Choroid plexus epithelial cell (primary cell): ENCODE data around the gene HOXD3.

Experiments
- DNase-seq: peaks from one replicate; pipeline ENCODE4 v3.0.0-alpha.2; 2010; ENCODE audit warnings: low read depth
- H3K4me3 ChIP-seq: 2 replicates; pipeline ENCODE4 v1.5.1; 2011; ENCODE audit warnings: low read depth, mild to moderate bottlenecking, control low read depth, low read length, moderate library complexity
- TF ChIP-seq, protein P1 (sequence below): conservative IDR thresholded peaks from 2 replicates; pipeline ENCODE4 v1.5.1; 2011; ENCODE audit warnings: low read depth, mild to moderate bottlenecking, control low read depth, inconsistent platforms, low read length, moderate library complexity

The HOXD3 gene

DNA sequence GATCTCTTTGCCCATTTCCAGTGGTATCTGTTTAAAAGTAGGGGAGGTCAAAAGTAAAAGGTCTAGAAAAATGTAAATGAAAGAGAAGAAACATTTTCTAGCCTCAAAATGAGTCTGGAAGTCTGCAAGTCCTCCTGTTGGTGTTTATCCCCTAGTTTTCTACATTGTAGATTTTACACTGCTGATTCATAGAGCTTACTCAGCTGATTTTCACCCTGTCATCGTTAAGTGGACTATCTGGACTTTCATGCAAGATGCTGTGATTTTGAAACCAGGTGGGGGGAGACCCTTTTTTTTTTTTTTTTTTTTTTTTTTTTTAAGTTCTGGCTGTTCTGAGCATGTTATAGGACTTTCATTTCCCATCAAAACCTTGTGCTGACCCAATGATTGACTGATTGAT, 10.3 kb downstream of the HOXD3 start:
- no peak overlapping the region for H3K4me3 ChIP-seq
- no peak for DNase-seq
- TF ChIP-seq, protein P1, sequence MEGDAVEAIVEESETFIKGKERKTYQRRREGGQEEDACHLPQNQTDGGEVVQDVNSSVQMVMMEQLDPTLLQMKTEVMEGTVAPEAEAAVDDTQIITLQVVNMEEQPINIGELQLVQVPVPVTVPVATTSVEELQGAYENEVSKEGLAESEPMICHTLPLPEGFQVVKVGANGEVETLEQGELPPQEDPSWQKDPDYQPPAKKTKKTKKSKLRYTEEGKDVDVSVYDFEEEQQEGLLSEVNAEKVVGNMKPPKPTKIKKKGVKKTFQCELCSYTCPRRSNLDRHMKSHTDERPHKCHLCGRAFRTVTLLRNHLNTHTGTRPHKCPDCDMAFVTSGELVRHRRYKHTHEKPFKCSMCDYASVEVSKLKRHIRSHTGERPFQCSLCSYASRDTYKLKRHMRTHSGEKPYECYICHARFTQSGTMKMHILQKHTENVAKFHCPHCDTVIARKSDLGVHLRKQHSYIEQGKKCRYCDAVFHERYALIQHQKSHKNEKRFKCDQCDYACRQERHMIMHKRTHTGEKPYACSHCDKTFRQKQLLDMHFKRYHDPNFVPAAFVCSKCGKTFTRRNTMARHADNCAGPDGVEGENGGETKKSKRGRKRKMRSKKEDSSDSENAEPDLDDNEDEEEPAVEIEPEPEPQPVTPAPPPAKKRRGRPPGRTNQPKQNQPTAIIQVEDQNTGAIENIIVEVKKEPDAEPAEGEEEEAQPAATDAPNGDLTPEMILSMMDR: no peak

DNA sequence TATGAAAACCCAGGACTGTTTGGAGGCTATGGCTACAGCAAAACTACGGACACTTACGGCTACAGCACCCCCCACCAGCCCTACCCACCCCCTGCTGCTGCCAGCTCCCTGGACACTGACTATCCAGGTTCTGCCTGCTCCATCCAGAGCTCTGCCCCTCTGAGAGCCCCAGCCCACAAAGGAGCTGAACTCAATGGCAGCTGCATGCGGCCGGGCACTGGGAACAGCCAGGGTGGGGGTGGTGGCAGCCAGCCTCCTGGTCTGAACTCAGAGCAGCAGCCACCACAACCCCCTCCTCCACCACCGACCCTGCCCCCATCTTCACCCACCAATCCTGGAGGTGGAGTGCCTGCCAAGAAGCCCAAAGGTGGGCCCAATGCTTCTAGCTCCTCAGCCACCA, 12.1 kb downstream of the HOXD3 start:
- no peak for DNase-seq
- H3K4me3 ChIP-seq: no peak overlapping the region
- TF ChIP-seq, protein P1: no peak

DNA sequence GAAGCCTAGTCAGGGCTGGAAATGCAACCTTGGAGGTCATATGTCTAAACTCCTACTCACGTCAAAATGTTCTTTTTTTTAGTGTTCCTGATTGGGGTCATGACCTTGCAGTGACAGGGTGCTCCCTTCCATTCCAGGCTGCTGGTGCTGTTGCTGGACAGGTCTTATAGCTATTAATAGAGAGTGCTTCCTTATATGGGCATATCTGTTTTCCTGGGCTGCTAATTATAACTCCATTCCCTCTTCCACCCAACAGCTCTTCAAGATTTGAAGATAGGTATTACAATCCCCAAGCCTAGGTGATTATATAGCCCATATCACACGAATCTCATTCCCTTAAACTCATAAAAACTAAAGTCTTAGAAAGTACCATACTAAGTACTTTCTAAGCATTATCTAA, 12.6 kb downstream of the HOXD3 start:
- TF ChIP-seq, protein P1: no peak
- no peak overlapping the region for H3K4me3 ChIP-seq
- DNase-seq: no peak

DNA sequence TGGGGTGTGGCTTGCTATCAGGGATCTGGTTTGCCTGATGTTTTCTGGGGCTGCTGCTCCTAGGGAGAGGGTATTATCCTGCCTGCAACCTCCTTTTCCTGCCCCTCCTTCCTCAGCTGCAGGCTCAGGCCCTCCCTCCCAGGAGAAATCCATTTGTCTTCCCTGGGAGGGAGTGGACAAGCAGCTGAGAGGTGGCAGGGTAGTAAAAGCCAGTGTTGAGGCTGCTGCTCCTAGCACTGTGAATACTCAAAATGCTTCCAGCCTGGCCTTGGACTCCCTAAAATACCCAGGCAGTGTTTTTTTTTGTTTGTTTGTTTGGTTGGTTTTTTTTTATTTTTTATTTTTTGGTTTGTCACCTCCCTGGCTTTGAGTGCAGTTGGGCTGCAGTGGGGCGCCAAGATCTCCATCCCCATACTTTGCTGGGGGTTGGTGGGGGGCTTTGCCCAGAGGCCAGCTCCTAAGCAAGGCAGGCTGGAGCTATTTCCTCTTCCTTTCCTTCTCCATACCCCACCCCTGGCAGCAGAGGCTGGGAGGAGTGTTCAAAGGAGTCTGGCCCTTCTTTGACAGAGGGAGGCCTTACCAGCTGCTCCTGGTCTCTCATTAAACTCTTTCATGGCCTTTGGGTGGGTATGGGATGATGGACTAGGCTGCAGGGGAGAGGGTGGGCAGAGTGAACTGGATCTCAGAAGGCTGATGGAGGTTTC, 13.6 kb downstream of the HOXD3 start:
- no peak for DNase-seq
- TF ChIP-seq, protein P1: no peak
- H3K4me3 ChIP-seq: no peak overlapping the region

DNA sequence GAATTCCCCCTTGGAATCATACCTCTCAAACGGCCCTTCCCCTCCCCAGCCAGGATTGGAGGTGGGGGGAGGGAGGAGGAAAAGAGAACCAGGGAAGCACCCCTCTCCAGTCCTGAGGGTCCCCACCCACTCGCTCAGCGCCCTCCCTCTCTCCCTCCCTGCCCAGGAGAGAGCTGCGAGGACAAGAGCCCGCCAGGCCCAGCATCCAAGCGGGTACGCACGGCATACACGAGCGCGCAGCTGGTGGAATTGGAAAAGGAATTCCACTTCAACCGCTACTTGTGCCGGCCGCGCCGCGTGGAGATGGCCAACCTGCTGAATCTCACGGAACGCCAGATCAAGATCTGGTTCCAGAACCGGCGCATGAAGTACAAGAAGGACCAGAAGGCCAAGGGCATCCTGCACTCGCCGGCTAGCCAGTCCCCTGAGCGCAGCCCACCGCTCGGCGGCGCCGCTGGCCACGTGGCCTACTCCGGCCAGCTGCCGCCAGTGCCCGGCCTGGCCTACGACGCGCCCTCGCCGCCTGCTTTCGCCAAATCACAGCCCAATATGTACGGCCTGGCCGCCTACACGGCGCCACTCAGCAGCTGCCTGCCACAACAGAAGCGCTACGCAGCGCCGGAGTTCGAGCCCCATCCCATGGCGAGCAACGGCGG, 14.4 kb downstream of the HOXD3 start:
- DNase-seq: no peak
- H3K4me3 ChIP-seq: no peak overlapping the region
- TF ChIP-seq, protein P1: no peak

DNA sequence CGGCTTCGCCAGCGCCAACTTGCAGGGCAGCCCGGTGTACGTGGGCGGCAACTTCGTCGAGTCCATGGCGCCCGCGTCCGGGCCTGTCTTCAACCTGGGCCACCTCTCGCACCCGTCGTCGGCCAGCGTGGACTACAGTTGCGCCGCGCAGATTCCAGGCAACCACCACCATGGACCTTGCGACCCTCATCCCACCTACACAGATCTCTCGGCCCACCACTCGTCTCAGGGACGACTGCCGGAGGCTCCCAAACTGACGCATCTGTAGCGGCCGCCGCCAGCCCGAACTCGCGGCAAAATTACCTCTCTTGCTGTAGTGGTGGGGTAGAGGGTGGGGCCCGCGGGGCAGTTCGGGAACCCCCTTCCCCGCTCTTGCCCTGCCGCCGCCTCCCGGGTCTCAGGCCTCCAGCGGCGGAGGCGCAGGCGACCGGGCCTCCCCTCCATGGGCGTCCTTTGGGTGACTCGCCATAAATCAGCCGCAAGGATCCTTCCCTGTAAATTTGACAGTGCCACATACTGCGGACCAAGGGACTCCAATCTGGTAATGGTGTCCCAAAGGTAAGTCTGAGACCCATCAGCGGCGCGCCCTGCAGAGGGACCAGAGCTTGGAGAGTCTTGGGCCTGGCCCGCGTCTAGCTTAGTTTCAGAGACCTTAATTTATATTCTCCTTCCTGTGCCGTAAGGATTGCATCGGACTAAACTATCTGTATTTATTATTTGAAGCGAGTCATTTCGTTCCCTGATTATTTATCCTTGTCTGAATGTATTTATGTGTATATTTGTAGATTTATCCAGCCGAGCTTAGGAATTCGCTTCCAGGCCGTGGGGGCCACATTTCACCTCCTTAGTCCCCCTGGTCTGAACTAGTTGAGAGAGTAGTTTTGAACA, 15.1 kb downstream of the HOXD3 start:
- H3K4me3 ChIP-seq: no peak overlapping the region
- DNase-seq: no peak
- TF ChIP-seq, protein P1: no peak
